HL-60/S4 (cell line): ENCODE results near the gene CREB3L4.
"Not testable (repeated sequence)": the region's sequence is repeated elsewhere in the genome, so short reads cannot be mapped to it uniquely, and the experiment has no call there.

Experiments
- in situ Hi-C: fragments of 300-500 bp; cut with MboI; formaldehyde crosslinking; loops from 2 replicates; pipeline ENCODE4 v1.14.3; 2022; ENCODE audit warnings: low sequenced_read_pairs

CREB3L4 gene

DNA sequence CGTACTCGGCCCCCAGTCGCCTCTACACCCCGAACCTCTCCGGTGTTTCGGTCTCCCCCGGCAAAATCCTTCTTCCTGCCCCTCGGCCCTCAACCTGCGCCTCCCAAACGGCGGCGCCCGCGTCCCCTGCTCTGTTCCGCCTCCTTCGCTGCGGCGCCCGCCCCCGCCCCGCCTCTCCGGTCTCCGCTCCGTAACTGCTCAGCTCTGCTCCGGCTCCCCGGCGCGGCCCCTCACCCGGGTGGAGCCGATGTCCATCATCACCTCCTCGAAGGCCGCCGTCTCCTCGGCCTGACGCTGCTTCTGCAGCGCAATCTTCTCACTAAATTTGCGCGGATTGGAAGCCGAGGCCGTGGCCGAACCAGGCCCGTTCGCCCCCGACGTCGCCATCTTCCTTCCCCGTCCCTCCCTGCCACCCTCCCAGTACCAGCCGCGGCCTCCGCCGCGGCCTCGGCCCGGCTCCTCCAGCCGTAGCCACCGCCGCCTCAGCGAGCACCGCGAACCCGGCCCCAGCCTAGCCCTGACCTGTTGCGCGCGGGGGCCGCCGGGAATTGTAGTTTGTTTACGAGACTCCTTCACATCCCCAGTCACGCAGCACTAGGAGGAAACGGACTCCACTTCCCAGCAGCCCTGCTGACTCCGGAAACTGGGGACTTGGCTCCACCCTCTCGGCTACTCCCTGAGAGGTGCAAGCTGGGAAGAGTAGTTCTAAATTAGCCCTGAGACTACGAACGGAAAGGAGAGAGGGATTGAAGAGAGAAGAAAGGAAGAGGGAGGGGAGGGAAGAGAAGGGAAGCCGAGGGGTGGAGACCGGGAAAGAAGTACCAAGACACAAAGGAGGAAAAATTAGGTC is 9.4 kb upstream of the CREB3L4 start, which contains the start of gene CRTC2:
Gene CRTC2, minus strand, starts transcription at position 502 of the 850 bp plus-strand sequence. Its CDS starts 115 bp downstream, at position 387.
- in situ Hi-C loops, result no loop called here

DNA sequence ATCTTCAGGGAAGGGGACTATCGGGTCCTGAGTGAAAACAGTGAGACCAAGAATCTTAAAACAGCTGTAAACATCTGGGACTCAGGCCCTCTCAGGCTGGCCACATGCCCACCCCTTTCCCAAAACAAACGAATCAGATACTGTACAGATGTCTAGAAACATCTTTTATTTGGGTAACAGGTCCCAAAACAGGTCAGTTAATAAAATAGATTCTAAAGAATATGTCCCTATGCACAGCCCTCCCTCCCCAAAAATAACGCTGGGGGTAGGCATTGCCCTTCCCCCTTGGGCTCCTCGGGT is 8.8 kb upstream of the CREB3L4 start:
- in situ Hi-C loops, result no loop called here

DNA sequence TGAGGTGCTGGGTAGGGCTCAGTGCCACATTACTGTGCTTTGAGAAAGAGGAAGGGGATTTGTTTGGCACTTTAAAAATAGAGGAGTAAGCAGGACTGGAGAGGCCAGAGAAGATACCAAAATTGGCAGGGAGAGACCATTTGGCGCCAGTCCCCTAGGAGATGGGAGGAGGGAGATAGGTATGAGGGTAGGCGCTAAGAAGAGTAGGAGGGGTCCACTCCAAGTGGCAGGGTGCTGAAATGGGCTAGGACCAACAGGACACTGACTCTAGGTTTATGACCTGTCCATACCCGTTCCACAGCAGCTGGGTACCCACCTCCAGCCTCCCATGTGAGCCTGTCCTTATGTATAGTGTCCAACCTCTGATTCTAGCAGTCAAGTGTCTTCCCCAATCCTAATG is 8.2 kb upstream of the CREB3L4 start:
- in situ Hi-C loops, result no loop called here

DNA sequence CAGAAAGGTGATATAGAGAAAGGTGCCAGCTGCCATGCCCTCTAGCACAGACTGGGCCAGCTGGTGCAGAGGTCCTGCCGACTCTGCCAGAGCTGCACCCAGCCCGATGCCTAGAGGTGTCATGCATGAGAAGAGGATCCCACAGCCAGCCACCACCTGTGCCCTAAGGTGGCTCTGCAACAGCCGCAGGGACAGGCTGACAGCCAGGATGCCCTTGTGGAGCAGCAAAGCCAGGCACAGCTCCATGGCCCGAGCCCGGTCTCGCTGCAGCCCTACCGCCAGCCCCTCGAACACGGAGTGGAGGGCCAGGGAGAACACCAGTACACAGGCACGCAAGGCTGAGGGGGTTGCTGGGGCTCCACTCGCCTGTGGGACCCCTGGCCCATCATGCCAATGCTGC is 7.5 kb upstream of the CREB3L4 start:
- in situ Hi-C loops, result no loop called here

DNA sequence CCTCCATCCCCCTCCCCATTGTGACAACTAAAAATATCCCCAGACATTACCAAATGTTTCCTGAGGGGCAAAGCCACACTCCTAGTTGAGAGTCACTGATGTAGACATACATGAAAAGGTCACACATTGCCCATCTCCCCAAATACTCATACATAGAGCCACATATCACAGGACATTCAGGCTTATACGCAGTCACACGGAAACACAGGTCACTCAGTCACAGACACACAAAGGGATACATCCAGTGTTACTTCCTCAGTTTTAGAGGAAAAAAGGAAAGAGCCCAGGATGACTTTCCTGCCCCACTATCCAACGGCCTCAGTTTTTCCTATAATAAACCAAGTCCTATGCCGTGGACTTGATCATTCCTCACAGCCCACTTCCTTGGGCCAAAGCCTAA is 6.3 kb upstream of the CREB3L4 start:
- in situ Hi-C loops, result no loop called here

DNA sequence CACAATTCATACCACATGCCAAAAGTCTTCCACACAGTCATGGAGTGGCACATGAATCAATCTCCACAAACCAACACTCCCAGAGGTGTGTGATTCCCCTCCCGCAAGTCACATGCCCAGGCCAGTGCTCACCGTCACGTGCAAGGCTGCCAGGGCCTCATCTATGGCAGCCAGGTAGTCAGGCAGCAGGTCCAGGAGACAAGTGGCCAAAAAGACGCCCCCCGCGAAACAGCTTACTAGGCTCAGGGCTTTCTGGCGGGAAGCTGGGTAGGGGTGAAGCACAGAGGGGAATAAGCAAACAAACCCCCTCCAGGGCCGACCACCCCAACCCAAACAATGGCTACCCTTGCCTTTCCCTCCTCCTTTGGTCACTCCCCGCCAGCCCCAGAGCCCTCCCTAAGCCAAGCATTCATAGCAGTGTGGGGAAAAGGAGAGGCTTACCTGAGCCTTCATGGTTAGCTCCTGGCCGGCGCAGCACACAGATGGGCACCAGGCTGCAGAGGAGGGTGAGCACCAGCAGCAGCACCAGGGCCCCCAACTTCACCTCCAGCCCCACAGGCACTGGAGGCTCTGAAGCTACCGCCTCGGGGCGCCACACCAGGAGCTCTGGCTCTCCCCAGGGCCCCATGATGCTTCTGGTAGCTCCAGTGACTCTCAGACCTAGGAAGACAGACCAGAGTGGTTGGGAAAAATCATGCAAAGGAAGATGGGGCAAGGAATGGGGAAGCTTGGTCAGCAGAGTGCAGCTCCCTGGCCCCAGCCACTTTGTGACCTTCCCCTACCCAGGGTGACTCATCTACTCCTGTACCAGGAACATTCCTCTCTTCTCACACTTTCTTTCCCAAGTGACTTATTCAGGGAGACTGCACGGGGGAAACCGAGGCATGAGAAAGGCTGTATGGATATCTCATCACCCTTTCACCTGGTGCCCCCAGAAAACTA is 5.3 kb upstream of the CREB3L4 start:
- in situ Hi-C loops, result no loop called here

DNA sequence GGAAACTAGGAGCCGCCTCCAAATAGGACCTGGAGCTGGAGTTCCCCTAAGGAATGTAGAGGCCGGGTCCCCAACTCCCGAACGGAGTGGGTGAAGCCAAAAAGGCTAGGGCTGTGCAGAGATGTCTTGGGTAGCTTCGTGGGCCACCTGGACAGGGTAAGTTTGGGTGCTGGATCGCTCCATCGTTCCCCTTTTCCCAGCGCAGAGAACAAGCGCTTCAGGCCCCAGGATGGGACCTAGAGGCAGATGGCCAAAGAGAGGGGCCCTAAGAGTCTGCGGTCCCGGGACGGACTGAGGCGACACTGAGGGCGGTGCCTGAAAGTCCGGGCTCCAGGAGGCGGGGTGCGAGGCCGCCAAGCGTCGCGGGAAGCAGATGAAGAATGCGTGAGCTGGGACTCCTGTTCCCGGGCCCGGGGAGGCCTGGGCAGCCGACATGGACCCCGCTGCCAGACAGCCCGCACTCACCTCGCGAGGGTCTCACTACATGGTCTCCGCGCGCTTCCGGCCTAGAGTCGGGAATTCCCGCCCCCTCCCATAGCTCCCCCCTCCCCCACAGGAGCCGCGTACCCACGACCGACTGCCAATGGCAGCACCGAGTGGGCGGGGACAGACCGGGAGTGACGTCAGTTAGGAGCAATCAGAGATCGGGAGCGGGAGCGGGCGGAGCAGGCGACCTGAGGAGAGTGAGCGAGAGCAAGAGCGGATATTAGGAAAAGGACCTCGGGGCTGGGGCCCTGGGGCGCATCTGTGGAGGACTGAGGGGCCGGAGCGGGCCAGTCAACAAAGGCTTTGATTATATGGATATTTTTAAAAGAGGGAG is 4.5 kb upstream of the CREB3L4 start, which contains the start of gene SLC39A1:
Gene SLC39A1, minus strand, starts transcription at position 508 of the 820 bp plus-strand sequence. CDS start 822 bp downstream, outside the sequence.
- in situ Hi-C loops, result no loop called here

DNA sequence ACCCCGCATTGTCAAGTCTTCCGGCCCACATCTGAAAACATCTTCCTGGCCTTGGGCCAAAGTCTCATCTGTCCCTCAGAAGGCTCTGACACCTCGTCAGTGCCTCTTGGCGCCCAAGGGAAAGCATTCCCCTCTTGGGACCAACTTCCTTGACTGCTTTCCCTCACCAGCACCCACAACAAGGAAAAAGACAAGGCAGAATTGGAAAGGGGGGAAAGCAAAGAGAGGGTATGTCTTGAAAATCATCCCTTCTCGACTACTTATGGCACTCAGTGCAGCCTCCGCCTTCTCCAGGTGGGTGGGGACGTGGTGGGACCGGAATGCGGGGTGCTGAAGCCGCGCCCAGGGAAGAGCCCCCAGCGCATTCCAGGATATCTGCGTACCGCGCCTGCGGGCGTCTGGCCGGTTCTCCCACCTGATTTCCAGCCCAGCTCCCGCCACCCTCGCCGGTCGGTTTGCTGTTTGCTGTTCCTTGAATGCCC is 3.8 kb upstream of the CREB3L4 start:
- in situ Hi-C loops, result no loop called here

DNA sequence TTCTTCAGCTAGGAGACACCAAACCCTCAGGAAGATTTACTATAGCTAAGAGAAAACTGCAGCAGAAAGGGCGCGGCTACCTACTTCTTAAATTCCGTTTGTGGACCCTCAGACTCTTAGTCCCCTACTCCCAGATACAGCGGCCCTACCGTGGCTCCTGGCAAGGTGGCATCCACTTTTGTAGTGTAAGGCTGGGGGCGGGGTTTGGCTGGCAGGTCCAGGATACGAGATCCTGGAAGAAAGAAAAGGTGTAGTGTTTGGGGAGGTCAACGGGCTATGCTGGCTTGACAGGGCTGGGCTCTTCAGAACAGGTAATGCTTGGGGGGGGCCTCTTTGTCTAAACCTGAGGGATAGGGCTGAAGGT is 280 bp downstream of the CREB3L4 start:
- in situ Hi-C loops, result no loop called here

DNA sequence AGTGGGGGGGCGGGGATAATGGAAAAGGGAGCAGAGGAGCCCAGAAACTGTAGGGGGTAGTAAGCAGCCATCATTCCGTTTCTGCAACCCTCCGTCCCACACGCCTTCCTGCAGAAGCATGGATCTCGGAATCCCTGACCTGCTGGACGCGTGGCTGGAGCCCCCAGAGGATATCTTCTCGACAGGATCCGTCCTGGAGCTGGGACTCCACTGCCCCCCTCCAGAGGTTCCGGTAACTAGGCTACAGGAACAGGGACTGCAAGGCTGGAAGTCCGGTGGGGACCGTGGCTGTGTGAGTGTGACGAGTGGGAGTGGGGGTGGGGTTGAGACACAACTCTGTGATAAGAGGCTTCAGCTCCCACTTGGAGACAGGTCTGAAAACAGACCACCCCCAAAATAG is 706 bp downstream of the CREB3L4 start:
- in situ Hi-C loops, result no loop called here

DNA sequence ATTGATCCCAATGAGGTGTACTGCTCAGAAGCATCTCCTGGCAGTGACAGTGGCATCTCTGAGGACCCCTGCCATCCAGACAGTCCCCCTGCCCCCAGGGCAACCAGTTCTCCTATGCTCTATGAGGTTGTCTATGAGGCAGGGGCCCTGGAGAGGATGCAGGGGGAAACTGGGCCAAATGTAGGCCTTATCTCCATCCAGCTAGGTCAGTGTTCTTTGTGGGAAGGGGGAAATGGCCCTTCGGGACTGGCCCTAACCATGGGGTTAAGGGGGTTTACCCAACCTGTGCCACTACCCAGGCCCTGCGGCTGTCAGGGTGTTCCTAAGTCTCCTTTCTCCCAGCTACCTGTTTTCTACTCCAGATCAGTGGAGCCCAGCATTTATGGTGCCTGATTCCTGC is 1.3 kb downstream of the CREB3L4 start:
- in situ Hi-C loops, result no loop called here

DNA sequence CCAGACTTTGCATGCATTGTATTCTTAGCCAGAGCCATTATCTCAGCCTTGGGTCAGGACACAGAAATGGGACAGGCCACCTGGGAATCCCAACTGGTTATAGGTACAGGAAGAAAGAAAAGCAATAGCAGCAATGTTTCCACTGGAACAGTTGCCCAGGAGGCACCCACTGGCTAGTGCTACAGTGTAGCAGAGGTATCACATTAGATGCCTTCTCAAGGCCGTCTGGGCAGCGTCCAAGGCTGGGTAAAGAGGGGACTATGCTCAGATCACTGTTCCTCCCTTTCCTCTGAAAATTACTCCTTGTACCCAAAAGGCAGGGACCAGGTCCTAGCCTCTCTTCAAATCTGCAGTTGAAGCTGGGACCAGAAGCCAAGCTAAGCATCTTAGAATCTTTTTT is 2.6 kb downstream of the CREB3L4 start:
- in situ Hi-C loops, result no loop called here

DNA sequence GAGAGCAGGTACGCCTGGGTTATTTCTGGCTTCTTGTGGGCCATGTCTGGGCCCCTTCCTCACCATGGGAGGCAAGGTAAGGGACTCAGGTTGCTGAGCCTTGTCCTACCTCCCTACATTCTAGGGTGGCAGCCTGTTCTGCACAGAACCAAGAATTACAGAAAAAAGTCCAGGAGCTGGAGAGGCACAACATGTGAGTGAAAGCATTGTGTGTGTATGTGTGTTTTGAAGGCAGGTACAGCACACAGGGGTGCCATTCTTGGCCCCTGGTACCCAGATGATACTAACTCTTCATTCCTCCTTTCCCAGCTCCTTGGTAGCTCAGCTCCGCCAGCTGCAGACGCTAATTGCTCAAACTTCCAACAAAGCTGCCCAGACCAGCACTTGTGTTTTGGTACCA is 5.4 kb downstream of the CREB3L4 start:
- in situ Hi-C loops, result no loop called here

DNA sequence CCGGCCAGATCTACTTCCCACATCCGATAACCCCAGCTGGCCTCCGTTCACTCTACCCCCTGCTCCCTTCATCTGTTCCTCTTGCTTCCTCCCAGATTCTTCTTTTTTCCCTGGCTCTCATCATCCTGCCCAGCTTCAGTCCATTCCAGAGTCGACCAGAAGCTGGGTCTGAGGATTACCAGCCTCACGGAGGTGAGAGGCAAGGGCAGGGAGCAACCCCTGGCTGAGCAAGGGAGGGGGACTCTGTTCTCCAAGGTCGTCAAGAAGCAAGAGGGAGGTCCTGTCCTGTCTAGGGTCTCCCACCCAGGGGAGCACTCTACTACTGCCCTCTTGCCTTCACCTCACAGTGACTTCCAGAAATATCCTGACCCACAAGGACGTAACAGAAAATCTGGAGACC is 5.8 kb downstream of the CREB3L4 start:
- in situ Hi-C loops, result no loop called here

DNA sequence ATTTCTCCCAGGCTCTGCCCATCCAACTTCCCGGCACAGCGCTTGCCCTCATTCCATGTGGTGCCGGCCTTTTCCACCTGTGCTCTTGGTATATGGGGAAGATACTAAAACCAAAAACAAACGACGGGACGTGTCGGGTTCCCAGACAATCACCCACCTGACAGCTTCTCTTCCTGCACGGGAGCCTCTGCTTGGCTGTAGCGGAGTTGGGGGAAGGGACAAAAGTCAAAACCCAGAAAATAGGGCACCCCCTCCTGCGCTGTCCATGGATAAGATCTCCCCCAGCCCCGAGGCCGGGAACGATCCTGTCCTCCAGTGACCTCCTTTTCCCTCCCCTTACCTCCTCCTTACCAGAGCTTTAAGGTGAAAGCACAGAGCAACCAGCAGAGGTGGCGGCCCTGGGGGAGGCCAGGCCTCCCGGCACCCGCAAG is 9.1 kb downstream of the CREB3L4 start:
- in situ Hi-C loops, result no loop called here

DNA sequence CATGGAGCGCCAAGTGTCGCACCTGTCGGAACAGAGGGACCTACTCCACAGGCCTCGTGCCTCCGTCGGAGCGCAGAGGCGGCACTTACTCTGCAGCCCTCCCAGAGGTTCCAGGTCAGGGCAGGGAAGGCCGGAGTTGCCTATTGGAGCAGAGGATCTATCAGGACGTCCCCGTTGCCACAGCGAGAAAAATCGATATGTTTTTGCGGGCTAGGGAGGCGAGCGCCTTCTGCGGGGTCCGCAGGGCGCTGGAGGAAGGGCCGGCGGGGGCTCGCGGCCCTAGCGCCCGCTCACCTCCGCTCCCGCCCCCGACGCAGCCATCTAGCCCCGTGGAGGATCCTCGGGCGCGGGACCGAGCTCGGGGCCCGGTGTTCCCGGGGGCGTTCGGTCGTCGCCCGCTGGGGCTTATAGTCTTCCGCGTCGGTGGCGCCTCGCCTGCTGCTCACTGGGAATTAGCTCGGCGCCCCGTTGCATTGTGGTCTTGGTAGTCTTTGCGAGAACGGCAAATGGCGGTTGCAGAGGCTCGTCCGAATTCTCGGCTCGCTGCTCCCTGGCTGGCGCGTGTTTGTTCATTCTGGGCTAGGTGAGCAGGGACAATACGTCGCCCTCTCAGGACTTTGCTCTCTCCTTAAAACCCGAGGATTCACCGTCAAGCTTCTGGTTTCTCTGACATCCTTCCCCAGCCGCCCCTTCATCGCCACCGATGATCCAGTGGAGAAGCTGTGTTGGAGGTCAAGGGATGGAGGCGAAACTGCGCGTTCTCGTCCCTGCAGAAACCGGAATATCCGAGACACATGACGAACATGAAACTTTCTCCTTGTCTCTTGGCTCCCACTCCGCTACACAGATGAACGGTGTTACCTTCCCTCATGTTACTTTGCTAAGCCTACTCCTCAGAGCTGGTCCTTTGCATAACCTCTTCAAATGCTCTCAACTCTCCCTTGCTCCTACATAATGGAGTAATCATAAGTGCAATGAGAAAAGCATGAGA is 9.8 kb downstream of the CREB3L4 start, which contains the start of gene JTB:
Gene JTB, minus strand, starts transcription at position 425 of the 991 bp plus-strand sequence. Its CDS starts 422 bp downstream, at position 3.
- in situ Hi-C loops, result no loop called here

DNA sequence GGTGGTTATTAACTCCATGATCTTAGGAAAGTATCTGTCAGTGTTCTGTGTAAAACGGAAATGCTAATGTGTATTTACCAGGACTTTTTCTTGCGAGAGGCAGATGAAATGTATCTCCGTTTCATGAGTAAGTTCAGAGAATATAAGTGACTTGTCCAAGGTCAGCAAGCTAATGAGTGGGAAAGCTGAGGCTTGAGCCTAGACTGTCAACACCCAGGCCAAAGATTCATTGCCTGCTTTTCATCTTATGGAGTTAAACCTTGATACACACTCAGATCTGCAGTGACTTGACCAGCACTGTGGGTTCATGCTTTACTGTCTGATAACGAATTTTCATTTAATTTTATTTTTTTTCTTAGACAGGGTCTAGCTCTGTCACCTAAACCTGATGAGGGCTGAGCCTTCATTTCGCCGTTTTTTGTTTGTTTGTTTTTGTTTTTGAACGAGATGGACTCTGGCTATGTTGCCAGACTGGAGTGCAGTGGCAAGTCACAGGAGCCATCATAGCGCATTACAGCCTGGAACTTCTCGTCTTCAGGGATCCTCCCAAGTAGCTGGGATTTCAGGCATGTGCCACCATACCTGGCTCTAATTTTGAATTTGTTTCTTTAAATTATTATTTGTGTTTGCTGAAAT is 10.7 kb downstream of the CREB3L4 start:
- in situ Hi-C loops, result no loop called here

DNA sequence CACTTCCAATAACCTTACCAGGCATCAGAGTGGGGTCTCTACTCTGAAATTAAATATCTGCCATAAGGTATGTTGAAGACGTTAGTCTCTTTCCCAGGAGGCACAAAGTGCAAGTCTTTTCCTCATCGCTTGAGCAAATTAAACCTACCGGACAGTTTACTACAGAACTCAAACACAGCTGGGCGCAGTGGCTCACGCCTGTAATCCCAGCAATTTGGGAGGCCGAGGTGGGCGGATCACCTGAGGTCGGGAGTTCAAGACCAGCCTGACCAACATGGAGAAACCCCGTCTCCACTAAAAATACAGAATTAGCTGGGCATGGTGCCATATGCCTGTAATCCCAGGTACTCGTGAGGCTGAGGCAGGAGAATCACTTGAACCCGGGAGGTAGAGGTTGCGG is 11.4 kb downstream of the CREB3L4 start:
- in situ Hi-C loops, result not testable (repeated sequence)

DNA sequence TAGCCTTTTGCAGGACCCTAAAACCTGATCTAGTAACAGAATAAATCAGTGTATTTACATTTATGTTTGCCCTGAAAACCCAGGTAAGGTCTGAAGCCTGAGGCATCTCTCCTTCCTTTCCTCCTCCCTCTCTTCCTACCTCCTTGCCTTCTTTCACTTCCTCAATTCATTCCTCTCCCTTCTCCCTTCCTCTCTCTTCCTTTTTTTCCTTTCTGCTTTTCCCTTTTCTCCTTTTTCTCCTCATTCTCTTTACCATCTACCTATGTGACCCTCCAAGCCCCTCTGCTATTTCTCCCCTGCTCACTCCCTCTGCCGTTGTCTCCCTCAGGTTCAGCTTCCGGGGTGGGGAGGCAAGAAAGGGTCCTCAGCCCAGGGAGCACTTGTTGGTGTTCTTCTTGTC is 14.0 kb downstream of the CREB3L4 start:
- in situ Hi-C loops, result loop anchor here (10.0 kb wide), 1 partner anchor 467 kb away; no protein-coding TSS in a partner anchor
